HepG2 (cell line): ENCODE data around the gene TM6SF1.

ENCODE experiments used
- CTCF ChIP-seq: sonication (generic); formaldehyde crosslinking; IDR thresholded peaks from 2 replicates; pipeline ENCODE4 v1.5.0; 2020; ENCODE audit warnings: mild to moderate bottlenecking, missing genetic modification reagents, moderate library complexity
- ETV6 ChIP-seq: sonication (generic); formaldehyde crosslinking; conservative IDR thresholded peaks from 2 replicates; pipeline ENCODE4 v1.4.0; 2020; ENCODE audit warnings: missing genetic modification reagents
- NR2F6 ChIP-seq, 2 experiments: IDR thresholded peaks; 2 replicates each; pipeline ENCODE4 v1.6.1; 2016; ENCODE audit warnings: antibody characterized with exemption in 1 of 2, mild to moderate bottlenecking in 1 of 2
- SRSF1 ChIP-seq: fragments of 200-400 bp; formaldehyde crosslinking; optimal IDR thresholded peaks from 2 replicates; pipeline ENCODE3; 2017; ENCODE audit warnings: mild to moderate bottlenecking, low read depth, low read length, moderate library complexity
- TBP ChIP-seq: sonication (generic); formaldehyde crosslinking; IDR thresholded peaks from 2 replicates; pipeline ENCODE4 v1.5.0; 2020; ENCODE audit warnings: missing genetic modification reagents
- TSC22D2 ChIP-seq: sonication (generic); formaldehyde crosslinking; IDR thresholded peaks from 2 replicates; pipeline ENCODE4 v1.5.1; 2020; ENCODE audit warnings: missing genetic modification reagents, mild to moderate bottlenecking, borderline replicate concordance

- TF ChIP-seq ETV6 (CRISPR knock-in tag): no peak
- no peak for TF ChIP-seq TSC22D2
- TF ChIP-seq NR2F6 (IDR thresholded peaks at IDR 0.05): no peak
- no peak for TF ChIP-seq NR2F6 (CRISPR knock-in tag; IDR thresholded peaks at IDR 0.05)
- TF ChIP-seq SRSF1: no peak
- TF ChIP-seq CTCF: no peak
- no peak for TF ChIP-seq TBP (CRISPR knock-in tag)
Observed at GRCh38 chr15:83077491-83078230, 29.8 kb upstream of the TM6SF1 start.
